SIG-M5 treated with dmso at 0.1 percent for 504 hours (cell line): ENCODE data around the gene TBCK.
"Not testable (repeated sequence)": the region's sequence is repeated elsewhere in the genome, so short reads cannot be mapped to it uniquely, and the experiment has no call there.

ENCODE experiments used
- DNase-seq: peaks from one replicate; lab custom pipeline; 2025; ENCODE audit not compliant: unreplicated experiment; lab: John Stamatoyannopoulos, UW

Gene TBCK

DNA sequence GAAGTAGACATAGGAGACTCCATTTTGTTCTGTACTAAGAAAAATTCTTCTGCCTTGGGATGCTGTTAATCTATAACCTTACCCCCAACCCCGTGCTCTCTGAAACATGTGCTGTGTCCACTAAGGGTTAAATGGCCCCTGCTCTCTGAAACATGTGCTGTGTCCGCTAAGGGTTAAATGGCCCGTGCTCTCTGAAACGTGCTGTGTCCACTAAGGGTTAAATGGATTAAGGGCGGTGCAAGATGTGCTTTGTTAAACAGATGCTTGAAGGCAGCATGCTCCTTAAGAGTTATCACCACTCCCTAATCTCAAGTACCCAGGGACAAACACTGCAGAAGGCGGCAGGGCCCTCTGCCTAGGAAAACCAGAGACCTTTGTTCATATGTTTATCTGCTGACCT is 5.8 kb upstream of the TBCK start:
- DNase-seq = not testable (repeated sequence)

- not testable (repeated sequence) for DNase-seq
Observed at GRCh38 chr4:106321168-106321567, 5.2 kb upstream of the TBCK start.

- DNase-seq = no peak
Observed at GRCh38 chr4:106320235-106320634, 4.2 kb upstream of the TBCK start.

DNA sequence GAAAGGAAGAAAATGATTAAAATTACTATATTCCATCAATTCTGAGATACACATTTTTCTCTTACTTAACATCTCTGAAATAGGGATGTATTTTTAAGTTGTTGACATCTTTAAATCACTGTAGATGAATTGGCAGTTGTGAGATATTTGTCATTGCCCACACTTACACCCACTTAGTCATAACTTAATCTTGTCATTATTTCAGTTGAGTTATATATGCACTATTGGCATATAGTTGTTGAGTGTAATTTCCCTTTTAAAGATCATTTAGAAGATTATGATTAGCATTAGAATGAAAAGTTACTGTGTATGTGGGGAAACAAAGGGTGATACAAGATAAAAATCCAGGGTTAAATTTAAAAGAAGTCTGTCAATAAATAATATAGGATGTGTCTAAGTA is 2.5 kb upstream of the TBCK start:
- no peak for DNase-seq

- no peak for DNase-seq
Observed at GRCh38 chr4:106317815-106318214, 1.8 kb upstream of the TBCK start.

- no peak for DNase-seq
Observed at GRCh38 chr4:106316773-106317409, 882 bp upstream of the TBCK start.

- DNase-seq = peak; percentile 64
Observed at GRCh38 chr4:106315476-106315967, 487 bp downstream of the TBCK start.

GRCh38 chr4:106314960-106315359 is 1.0 kb downstream of the TBCK start:
- DNase-seq = no peak

GRCh38 chr4:106312997-106313522 is 2.9 kb downstream of the TBCK start:
- no peak for DNase-seq

DNA sequence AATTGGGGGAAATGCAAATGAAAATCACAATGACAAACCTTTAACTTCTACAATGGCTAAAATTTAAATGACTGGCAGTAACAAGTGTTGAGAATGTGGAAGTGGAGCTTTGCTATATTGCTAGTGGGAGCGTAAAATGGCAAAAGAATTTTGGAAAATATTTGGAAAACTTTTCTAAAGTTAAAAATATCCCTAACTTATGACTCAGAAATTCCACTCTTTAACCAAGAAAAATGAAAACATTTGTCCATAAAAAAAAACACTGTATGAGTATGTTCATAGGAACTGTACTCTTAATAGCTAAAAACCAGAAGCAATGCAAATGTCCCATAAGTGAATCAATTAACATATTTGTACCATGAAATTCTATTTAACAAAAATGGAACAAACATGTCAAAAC is 3.6 kb downstream of the TBCK start:
- DNase-seq = no peak

DNA sequence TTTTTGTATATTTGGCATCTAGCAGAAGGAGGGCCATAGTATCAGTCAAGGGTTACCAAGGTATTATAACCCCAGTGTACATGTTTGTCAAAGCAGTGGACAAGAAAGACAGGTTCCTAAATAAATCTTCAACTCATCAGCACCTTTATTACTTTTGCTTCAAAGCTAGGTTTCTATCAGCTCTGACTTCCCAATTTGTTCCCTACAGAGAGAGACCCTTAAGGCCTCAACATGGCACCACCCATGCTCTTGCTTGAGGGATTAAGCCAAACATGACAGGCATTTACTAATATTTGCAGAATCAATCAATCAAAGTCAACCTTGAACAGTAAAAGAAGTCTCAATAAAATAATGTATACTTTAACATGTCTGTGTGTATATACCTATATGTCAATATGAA is 9.4 kb downstream of the TBCK start:
- no peak for DNase-seq

- DNase-seq = no peak
Observed at GRCh38 chr4:106305435-106306055, 10.5 kb downstream of the TBCK start.

GRCh38 chr4:106304632-106305031 is 11.4 kb downstream of the TBCK start:
- DNase-seq = no peak

DNA sequence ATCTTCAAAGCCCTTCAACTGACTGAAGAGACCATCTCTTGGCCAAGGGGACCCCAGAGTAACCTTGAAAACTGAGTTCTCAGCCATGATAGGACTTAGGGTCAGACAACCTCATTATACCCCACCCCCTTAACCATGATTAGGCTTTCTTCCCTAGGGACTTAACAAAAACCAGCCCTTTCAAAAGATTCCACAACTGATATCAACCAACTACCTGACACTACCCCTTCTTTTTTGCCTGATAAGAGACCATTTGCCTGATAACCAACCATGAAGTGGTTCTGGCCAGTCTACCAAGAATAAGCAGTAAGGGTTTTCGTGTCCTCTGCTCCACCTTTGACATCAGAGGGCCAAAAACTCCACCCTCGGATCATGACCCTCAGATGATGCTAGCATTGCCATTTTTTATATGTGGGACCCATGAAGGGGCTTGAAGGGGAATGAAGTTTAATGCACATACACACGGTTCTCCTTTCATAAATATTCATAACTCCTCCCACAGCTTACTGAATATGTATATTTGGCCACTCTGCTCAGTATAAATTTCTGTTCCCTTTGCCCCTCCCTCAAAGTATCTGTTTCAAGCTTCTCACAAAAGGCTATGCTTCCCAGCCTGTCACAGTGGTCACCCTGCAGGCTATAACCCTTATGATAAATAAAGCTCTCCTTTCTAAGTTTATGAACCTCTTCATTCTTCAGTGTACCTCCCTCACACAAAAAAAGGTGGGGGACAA is 12.3 kb downstream of the TBCK start:
- no peak for DNase-seq

DNA sequence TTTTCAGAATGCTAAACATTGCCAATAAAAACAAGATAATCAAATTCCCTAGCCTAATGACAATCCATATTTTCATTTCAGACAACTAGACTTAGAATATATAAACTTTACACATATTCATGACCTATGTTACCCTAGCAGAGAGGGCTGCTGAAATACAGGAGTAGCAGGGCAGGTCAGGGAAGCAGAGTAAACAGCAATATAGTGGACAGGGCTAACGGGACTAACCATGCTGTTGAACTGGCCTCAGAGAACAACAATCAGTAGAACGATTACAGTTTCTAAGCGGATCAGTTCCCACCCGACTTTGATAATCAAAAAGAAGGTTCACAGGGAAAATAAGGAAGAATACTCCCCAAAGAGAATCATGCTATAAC is 14.0 kb downstream of the TBCK start:
- no peak for DNase-seq

DNA sequence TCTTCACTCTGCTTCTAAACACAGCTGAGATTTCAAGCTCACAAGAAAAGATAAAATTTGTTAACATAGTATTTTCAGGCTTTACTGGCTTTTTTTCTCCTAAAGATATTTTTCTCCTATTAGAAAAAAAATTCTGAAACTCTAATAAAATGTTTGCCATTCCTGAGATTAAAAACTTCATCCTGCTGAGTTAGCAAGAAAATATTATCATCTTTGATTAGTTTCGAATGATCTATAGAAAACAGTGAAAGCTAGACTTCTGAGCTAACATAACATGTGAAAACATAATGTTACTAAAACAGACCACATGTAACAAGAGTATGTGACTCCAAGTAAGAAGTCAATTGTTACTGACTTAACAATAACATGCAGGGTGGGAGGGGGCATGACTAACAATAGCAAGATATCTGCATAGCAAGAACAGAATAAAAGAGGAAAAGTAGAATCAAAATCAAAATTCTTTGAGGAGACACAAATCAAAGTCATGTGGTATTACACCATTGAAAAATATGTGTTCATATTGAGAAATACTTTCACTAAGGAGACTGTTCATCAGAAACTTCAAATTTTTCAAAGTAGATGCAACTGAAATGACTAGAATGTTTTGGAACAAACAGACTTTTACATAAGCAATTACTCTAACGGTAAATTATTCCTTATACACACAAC is 14.5 kb downstream of the TBCK start:
- DNase-seq = no peak

DNA sequence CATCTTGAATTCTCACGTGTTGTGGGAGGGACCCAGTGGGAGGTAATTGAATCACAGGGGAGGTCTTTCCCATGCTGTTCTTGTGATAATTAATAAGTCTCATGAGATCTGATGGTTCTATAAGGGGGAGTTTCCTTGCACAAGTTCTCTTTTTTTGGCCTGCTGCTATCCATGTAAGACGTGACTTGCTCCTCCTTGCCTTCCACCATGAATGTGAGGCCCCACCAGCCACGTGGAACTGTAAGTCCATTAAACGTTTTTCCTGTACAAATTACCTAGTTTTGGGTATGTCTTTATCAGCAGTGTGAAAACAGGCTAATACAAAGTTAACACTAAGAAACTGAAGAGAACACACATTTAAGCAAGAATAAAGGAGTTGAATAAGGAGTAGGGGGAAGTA is 16.0 kb downstream of the TBCK start:
- DNase-seq = no peak

GRCh38 chr4:106297245-106298035 is 18.6 kb downstream of the TBCK start:
- no peak for DNase-seq

GRCh38 chr4:106294062-106294461 is 21.9 kb downstream of the TBCK start:
- no peak for DNase-seq

- DNase-seq = no peak
Observed at GRCh38 chr4:106291678-106292077, 24.3 kb downstream of the TBCK start.

- DNase-seq = no peak
Observed at GRCh38 chr4:106289737-106290136, 26.3 kb downstream of the TBCK start.
